ENCODE results near the gene PLPPR5.

- TF ChIP-seq CTCF (conservative IDR thresholded peaks at IDR 0.05 in 1 of 2, IDR thresholded peaks at IDR 0.05 in 1 of 2; ENCODE audit: low read depth in 1 of 2, low read length in 2 of 2) (no peak), EZH2 (IDR thresholded peaks at IDR 0.05; ENCODE audit: low read length, missing control alignments) (no peak)
Observed at GRCh38 chr1:98981917-98982513, 22.6 kb downstream of the PLPPR5 start.
